NCI-H526 (cell line): ENCODE measurements around the gene ERMP1.
A peak's percentile ranks its signal among the peaks of the same experiment; 100 is the strongest.

Experiments
- DNase-seq, 2 experiments: peaks; one replicate each; lab custom pipeline; 2025; lab: John Stamatoyannopoulos, UW

Gene ERMP1

DNA sequence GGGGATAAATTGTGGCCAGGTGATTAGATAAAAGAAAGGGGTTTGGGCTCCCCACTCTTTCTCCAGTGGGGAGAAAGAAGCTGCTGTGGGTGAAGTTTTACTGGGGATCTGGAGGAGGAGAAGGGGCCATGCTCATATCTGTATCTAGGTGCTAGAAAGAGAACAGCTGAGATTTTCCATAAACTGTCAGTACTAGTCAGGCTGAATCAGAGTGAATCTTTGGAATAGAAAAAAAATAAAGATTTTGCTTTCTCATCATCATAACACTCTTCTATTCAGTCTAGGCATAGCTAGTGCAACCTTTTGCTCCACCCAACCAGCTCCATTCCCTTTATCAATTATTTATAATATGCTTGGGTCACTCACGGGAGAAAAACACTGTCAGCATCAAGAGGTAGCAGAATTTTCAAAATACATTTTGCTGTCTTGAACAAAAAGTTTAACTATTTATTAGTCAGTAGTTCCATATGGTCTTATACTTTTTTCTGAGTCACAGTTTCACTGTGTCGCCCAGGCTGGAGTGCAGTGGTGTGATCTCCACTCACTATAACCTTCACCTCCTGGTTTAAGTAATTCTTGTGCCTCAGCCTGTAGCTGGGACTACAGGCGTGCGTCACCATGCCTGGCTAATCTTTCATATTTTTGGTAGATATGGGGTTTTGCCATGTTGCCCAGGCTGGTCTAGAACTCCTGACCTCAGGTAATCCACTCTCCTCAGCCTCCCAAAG is 21.3 kb upstream of the ERMP1 start:
- no peak for DNase-seq

DNA sequence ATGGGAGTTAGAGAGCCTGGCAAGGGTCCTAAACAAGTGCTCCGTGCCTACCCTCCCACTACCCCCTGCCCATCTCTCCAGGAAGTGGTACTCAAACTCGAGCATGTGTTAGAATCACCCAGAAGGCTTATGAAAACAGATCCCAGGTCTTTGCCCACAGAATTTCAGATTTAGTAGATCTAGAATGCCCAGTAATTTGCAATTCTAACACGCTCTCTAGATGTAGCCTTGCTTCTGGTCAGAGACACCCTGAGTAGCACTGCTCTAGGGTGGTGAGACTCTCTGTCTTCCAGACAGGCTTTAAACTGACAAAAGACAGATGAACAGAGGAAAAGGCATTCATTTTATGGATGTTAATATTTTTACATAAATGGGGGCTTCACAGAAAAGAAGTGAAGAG is 20.7 kb upstream of the ERMP1 start:
- DNase-seq, result no peak

DNA sequence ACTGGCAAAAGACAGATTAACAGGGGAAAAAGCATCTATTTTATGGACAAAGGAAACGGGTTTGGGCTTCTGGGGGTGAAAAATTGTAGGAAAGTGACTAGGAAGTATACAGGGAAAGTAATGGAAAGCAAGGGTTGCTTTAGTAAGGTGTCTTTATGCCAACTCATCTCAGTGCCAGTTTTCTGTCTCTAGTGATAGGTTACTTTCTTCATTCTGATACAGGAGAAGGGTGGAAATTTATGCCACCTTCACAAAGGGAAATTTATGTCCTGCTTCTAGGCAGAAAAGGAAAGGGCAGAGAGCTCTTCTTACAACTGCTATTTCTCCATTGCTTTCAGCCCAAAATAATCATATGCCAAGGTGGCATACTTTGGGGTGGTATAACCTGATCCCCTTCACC is 20.1 kb upstream of the ERMP1 start:
- DNase-seq, result no peak

DNA sequence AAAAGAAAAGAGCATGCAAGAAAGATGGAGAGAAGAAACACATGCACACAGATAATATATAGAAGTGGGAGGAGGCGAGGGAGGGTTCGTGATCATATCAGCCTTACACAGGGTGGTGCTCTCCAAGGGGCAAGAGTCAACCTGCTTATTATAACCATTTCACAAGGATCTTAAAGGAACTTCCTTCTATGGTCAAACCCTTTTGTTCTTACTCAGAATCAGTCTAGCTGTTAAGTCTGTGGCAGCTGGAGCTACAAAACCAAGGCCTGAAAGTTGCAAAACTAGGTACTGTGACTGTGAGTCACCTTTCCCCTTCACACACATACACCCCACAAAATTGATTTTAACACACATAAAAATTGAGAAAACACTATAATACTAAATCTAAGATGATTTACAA is 18.5 kb upstream of the ERMP1 start:
- DNase-seq, result no peak

DNA sequence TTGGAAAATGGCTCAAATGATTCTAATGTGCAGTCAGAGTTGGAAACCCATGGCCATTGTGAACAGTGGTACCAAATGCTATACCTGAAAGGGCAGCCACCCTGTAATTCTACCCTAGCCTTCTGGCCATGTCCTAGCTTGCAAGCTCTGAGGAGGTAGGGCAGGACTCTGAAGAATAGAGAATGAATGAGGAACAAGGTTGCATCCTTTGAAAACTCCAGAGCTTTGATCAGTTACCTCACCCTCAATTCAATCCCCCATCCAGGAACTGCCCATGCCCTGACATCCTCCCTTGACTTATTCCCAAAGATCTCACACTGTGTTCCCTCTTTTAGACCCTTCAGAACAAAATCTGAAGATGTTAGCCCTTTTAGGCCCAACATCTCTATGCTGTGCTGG is 17.8 kb upstream of the ERMP1 start:
- DNase-seq, result no peak

DNA sequence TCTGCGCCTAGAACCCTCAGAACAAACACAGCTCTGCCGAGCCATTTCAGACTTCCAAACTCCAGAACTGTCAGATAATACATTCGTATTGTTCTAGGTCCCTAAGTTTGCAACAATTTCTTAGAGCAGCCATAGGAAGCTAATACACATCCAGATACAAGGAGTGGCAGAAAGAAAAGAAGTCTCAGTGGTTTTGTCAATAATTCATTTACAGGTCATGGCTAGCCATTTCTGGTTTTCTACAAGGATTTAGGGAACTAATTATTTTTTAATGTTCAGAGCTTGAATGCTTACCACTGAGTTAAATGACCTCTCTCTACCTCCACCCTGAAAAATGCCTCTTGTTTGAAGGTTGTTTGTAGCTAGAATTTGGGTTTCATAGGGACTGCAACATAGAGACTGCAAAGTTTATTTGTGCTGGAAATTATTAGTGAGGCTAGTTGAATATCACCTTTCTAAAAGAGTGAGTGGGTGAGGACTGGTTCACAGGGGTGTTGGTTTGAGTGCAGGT is 15.5 kb upstream of the ERMP1 start:
- no peak for DNase-seq

DNA sequence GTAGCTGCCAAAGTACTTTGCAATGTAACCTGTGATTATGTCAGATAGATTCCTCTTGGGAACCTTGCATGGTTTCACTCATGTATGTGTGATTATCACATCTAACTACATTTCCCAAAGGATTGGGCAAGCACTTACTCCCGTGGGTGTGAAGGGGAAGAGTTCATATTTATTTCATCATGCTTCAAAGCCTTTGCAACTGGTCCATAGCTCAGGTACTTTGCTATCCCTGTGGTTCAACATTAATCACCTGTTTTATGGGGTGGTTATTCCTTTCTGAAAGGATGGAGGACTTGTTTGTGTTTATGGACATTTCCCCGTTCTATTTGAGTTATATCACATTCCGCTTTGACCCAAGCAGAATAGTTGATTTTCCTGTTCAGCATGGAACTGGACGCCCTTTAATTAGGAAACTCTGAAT is 13.6 kb upstream of the ERMP1 start:
- DNase-seq, result no peak

DNA sequence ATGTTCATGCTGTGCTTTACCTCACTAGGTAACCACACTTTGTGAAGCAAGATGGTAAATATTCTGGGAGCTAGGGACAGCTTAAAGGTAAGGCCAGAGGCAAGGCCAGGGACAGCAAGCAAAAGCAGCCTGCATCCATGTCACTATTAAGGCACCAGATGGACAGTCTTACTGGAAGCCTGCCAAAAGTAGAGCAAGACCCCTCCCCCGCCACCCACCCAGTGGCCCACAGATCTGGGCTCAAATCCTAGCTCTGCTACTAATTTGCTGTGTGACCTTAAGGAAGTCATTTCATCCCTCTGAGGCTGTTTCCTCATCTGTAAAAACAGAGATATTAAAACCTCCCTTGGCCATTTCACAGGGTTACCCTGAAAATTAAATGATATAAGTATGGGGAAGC is 13.2 kb upstream of the ERMP1 start:
- no peak for DNase-seq

DNA sequence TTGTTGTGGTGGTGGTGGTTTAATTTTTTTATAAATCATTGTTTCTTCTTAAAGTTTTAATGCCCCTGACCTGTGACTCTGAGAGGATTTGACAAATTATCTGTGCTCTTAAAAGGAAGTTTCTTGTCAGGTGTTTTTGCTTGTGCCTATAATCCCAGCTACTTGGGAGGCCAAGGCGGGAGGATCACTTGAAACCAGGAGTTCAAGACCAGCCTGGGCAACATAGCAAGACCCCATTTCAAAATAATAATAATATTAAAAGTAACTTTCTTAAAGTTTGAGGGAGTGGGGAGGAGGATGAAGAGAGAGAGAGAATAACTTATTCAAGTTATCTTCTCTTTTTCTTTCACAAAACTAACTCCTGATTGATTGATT is 12.2 kb upstream of the ERMP1 start:
- no peak for DNase-seq

DNA sequence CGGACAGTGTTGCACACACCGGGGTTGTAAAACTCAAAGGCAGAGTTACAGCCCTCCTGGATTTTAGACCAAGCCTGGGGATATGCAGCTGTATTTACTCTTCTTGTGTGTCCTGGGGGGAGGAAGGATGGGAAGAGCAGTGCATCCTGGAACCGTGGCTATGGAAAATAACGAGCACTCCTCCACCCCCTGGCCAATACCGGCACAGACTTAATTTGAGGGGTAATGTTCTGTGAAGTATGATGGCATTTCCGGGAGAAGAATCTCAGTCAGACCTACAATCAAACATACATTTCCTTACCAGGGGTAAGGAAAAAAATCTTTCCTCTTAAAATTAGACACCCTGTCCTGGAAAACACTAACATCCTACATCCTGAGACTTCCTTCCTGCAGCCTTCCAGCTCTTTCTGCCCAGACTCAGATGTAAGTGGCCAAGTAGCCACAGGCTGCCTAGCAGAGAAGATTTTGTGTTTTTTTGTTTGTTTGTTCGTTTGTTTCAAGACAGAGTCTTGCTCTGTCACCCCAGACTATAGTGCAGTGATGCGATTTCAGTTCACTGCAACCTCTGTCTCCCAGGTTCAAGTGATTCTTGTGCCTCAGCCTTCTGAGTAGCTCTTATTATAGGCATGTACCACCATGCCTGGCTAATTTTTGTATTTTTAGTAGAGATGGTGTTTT is 11.0 kb upstream of the ERMP1 start:
- peak; percentile 71 for DNase-seq

DNA sequence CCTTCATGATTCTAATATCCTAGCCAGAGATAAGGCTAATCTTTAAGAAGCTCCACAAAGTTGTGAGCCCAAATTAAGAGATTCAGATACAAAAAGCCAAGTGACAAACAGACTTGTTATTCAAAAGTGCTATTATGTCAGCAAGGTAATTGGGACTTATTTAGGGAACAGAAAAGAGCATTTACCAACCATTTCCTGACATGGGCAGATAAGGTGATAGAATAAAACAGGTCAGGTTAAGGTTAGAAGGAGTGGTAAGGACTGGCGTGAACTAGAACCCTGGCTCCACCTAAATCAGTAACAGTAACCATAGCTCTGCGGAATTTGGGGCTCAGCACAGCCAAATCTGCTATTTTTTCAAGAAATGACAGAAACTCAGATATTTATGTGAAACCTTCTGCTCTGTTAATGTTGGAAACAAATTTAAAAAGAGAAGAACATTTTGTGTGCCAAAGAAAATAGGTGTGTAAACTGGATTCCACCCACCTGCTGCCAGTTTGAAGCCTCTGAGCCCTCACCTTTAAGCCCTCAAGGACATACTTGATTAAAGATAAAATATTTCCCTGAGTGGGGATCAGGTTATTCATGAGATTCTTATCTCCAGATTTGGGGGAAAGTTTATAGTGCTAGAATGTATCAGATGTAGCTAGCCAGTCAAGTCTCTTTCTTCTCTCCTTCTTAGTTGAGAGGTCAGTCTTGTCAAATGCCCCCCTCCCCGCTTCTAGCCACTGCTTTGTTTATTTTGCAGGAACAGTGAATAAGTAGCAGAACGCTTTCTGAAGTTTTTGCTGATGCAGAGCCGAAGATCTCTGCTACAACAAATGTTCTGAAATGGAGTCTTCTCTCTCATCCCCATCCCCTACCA is 10.2 kb upstream of the ERMP1 start:
- DNase-seq, result no peak

DNA sequence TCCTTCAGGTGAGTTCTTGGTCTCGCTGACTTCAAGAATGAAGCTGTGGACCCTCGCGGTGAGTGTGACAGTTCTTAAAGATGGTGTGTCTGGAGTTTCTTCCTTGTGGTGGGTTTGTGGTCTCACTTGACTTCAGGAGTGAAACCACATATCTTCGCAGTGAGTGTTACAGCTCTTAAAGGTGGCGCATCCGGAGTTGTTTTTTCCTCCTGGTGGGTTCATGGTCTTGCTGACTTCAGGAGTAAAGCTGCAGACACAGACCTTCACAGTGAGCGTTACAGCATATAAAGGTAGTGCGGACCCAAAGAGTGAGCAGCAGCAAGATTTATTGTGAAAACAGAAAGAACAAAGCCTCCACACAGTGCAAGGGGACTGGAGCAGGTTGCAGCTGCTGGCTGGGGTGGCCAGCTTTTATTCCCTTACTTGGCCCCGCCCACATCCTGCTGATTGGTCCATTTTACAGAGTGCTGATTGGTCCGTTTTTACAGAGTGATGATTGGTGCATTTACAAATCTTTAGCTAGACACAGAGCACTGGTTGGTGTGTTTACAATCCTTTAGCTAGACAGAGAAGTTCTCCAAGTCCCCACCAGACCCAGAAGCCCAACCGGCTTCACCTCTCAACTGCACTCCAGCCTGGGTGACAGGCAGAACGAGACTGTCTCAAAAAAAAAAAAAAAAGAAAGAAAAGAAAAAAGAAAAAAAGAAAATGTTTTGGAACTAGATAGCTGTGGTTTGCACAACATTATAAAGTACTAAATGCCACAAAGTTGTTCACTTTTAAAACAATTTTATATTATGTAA is 9.1 kb upstream of the ERMP1 start:
- DNase-seq, result no peak

DNA sequence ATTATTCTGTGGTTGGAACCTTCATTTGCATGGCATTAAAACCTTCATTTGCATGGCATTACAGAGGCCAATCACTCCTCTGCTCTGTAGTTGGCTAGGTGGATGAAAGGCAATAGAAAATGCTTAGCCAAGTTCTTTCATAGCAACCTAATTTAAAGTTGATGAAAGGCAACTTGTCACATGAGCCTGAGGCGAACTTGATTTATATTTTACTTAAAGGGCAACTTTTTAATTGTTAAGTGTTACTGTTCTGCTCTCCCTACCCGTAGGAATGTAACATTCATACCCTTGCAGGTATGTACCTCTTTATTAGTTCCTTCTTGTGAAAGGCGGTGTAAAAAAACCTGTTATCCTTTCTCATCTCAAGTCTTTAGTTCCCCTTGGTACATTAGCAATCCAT is 7.9 kb upstream of the ERMP1 start:
- DNase-seq, result peak; percentile 78 to 89

DNA sequence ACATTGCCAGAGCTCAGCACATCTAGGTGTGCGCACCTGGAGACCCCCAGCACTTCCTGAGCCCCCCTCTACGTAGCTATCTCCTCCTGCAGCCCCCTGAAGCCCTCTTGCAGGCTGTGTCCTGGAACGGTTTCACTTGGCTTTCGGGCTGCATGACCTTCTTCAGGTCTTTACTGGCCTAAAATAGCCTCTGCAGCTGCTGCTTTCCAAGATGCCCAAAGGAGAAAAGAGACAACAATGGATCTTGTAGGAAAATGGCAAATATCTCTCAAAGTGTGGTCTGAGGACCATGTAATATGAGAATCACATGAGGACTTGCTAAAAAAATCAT is 6.6 kb upstream of the ERMP1 start:
- DNase-seq, result no peak

DNA sequence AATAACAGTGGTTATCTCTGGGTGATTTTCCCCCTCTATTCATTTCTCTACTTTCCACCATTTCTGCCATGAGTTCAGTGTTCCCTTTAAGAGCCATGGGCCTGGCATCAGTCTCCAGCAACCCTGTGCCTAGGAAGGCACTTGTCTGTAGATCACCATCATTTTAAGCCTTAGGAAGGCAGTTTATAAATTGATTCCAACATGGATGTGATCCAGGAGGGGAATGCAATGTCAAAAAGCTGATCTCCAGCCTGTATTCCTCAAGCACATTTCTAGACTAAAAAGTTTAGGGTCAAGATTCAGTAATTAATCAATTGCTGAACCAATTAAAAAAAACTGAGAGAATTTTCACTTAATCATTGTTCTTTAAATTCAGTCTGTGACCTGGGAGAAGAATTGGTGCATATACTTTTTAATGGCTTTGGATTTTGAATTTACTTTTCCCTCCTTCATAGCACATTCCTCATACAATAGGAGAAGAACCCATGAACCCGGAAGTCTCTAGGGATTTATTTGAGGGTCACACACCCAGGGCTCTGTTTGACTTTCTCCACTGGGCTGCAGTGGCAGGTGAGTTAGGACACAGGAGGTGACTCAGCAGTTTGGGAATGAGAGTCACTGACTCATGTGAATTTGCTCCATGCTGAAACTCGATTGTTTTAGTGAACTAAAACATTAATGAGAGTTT is 6.1 kb upstream of the ERMP1 start:
- peak in 1 of 2 experiments; percentile 52 for DNase-seq

DNA sequence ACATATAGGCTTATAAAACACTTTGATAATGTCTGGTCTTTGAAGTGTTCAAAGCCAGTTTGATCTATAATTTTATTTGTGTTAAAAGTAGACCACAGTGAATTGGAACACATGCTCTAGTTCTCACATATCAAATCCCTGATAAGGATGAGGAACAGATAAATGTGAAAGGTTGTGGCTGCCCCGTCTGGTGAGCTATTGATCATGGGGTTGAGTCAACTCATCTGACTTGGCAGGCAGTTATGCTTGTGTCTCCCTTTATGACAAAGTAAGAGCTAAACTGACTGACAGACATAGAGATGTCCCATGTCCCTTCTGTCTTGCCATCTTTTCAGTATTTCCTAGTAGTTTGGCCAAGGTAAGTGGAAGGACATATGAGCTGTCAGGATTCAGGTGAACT is 2.9 kb upstream of the ERMP1 start:
- no peak for DNase-seq

DNA sequence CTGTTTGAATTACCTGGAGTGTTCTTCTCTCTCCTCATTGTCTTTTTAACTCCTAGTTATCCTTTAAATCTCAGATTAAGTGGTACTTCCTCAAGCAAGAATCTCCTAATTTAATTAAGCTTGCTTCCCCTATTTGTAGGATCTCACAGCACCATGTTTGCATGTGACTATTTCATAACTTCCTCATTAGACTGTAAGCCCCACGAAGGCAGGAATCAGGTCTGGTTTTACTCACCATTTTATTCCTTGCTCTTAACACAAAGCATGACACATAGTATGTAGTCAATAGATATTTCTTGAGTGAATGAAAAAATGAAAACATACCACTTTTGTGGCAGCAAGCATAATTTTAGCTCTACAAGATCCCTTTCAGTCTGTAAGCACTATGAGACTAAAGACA is 1.3 kb upstream of the ERMP1 start:
- no peak for DNase-seq

DNA sequence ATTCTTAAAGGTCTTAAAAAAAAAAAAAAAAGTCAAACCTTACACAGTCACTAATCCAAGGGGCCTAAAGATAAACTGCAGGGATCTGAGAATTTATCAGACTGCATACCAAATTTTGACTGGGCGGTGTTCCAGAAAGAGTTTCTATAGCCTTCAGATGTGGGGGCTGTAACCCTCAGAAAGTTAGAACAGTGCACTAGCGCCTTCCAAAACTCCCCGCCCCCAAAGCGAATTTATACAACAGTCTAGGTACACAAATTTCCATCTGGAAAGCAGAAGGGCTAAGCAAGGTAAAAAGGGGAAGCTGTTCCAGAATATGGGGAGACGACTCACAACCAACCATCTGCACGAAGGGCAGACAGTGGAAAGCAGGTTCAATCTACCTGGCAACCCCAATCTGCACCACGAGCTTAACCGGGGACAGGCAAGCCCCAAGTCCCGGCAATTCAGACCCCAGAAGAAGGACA is 813 bp downstream of the ERMP1 start:
- DNase-seq, result peak in 1 of 2 experiments; percentile 30

DNA sequence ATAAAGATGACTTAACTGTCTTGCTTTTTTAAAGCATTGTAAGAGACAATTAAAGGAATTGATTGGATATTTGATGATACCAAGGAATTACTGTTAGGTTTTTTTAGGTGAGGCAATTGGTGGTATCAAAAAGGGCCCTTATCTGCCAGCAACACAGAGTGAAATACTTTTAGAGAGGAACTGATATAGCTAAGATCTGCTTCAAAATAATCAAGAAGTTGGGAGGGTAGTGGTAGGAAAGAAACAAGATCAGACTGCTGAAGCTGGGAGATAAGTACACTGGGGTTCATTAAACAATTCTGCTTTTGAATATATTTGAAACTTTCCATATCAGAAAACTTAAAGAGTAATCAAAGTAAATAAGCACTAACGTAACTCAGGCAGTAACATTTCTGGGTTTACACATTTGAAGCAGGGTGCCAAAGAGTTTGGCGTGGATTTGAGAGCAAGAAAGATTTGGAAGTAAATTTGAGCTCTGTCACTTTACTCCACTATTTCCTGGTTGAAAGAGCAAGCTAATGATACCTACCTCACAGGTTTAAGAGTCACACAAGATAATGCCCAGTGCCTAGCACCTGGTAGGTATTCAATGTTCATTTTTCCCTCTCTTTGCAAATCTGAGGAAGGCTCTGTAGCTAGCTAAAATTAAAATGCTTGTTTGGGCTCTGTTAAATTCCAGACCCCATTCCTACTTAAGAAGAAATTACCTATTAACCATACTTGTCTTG is 6.9 kb downstream of the ERMP1 start:
- no peak for DNase-seq

DNA sequence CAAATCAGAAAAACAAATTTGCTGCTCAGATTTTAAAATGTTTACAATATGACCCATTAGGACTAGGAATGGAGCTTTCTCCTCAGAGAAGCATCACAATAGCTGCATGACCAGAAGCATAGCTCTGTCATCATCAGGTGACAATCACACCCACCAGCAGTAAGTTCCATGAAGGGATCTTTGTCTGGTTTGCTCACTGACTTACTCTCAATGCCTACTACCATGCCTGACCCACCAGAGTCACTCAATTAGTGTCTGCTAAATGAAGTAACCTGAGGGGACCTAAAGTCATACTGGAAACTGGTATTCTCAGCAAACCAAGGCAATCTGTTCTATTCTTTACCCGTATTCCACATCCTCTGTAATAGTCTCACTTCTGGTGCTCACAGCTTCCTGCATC is 7.7 kb downstream of the ERMP1 start:
- no peak for DNase-seq

DNA sequence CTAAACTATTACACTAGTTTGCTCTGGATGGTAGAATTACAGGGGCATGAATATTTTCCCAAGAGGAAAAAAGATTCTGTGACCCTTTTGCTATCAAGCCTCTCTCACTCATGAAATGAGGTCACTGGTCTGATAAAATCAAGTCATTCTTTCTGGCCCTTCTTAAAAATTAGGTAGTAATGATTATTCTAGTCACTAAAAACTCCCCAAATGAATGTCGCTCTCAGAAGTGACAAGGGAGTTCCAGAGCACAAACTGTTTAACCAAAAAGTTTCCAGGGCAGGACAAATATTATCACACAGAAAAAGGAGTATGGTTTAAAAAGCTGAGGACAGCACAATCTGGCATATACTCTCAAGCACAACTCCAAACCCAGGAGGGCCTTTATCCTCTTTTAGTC is 12.5 kb downstream of the ERMP1 start:
- no peak for DNase-seq
